DND-41 (cell line): Measurements from ENCODE around the gene METTL27.

ENCODE experiments used
- ATAC-seq: fragments of 200-7000 bp; cut with Tn5 transposase; 3 replicates; pipeline ENCODE4 v1.9.1; 2021; ENCODE audit warnings: low read depth; ENCODE audit not compliant: insufficient read depth
- DNase-seq: peaks from one replicate; pipeline ENCODE4 v3.0.0-alpha.2; 2020
- H2AFZ ChIP-seq: 2 replicates; pipeline ENCODE4 v1.6.0; 2012; ENCODE audit warnings: low read depth, low read length
- H3K27ac ChIP-seq: 2 replicates; pipeline ENCODE4 v1.5.1; 2012; ENCODE audit warnings: low read length, inconsistent platforms
- H3K27me3 ChIP-seq: fragments of 200-600 bp; sonication (generic); 2 replicates; pipeline ENCODE4 v1.6.0; 2012; ENCODE audit warnings: low read length, mild to moderate bottlenecking, inconsistent platforms; ENCODE audit not compliant: insufficient read depth, poor library complexity
- H3K36me3 ChIP-seq: 2 replicates; pipeline ENCODE4 v1.5.1; 2012; ENCODE audit warnings: low read length, inconsistent platforms; ENCODE audit not compliant: insufficient read depth
- H3K4me1 ChIP-seq: 2 replicates; pipeline ENCODE4 v1.5.1; 2012; ENCODE audit warnings: mild to moderate bottlenecking, low read length; ENCODE audit not compliant: insufficient read depth
- H3K4me2 ChIP-seq: 2 replicates; pipeline ENCODE4 v1.6.0; 2012; ENCODE audit warnings: mild to moderate bottlenecking, moderate library complexity, low read length, inconsistent platforms; ENCODE audit not compliant: insufficient read depth
- H3K4me3 ChIP-seq, 2 experiments: fragments of 200-600 bp in 1 of 2; shearing (Covaris generic) in 1 of 2; 2 replicates each; pipeline ENCODE4 v1.5.1; 2012 to 2016; ENCODE audit warnings: inconsistent platforms in 2 of 2, low read length in 2 of 2, mild to moderate bottlenecking in 2 of 2, low read depth in 1 of 2, moderate library complexity in 1 of 2
- H3K79me2 ChIP-seq: 2 replicates; pipeline ENCODE4 v1.6.0; 2012; ENCODE audit warnings: low read length, inconsistent platforms; ENCODE audit not compliant: insufficient read depth
- H3K9ac ChIP-seq: 2 replicates; pipeline ENCODE4 v1.6.0; 2012; ENCODE audit warnings: low read depth, mild to moderate bottlenecking, inconsistent platforms, low read length, moderate library complexity
- H3K9me3 ChIP-seq: 2 replicates; pipeline ENCODE4 v1.5.1; 2012; ENCODE audit warnings: low read length, moderate library complexity, mild to moderate bottlenecking, inconsistent platforms; ENCODE audit not compliant: insufficient read depth, severe bottlenecking
- H4K20me1 ChIP-seq: 2 replicates; pipeline ENCODE4 v1.6.0; 2012; ENCODE audit warnings: low read length; ENCODE audit not compliant: insufficient read depth
- CTCF ChIP-seq: IDR thresholded peaks from 2 replicates; pipeline ENCODE4 v1.5.1; 2012; ENCODE audit warnings: borderline replicate concordance, low read length, moderate library complexity, mild to moderate bottlenecking; ENCODE audit not compliant: poor library complexity, severe bottlenecking; ENCODE audit errors: extremely low read depth
- EZH2 ChIP-seq: IDR thresholded peaks from 3 replicates; pipeline ENCODE4 v1.6.1; 2012; ENCODE audit warnings: borderline replicate concordance, low read depth, mild to moderate bottlenecking, moderate library complexity, low read length, inconsistent platforms; ENCODE audit not compliant: severe bottlenecking

METTL27 gene

GRCh38 chr7:73872056-73872908 is 30.0 kb upstream of the METTL27 start:
- TF ChIP-seq EZH2: no peak
- TF ChIP-seq CTCF: no peak

GRCh38 chr7:73871163-73872011 is 29.1 kb upstream of the METTL27 start:
- no peak overlapping the region for H3K27ac ChIP-seq
- H3K4me2 ChIP-seq: no peak overlapping the region
- no peak overlapping the region for H3K9ac ChIP-seq
- no peak overlapping the region for H3K4me3 ChIP-seq
- H3K36me3 ChIP-seq: no peaks in the 10 kb centered on the region
- no peaks in the 10 kb centered on the region for H3K79me2 ChIP-seq
- H3K4me1 ChIP-seq: no peaks in the 10 kb centered on the region
- peaks cover 5% of the 10 kb centered on the region; the same call in 1 of the 2 replicates for H4K20me1 ChIP-seq
- H3K27me3 ChIP-seq: peaks cover 2% of the 10 kb centered on the region
- H2AFZ ChIP-seq: no peak overlapping the region
- DNase-seq (no peak), ATAC-seq (no peak)
- TF ChIP-seq EZH2: no peak
- TF ChIP-seq CTCF: no peak
- no peaks in the 10 kb centered on the region for H3K9me3 ChIP-seq

More at GRCh38 chr7:73872056-73872908, 30.0 kb upstream of the METTL27 start:
- Histone ChIP-seq H3K4me2 (no peak overlapping the region), H3K27ac (no peak overlapping the region), H3K4me3 (no peak overlapping the region), H3K4me1 (no peaks in the 10 kb centered on the region), H3K27me3 (peaks cover 2% of the 10 kb centered on the region), H3K9me3 (no peaks in the 10 kb centered on the region), H3K9ac (no peak overlapping the region), H2AFZ (no peak overlapping the region), H4K20me1 (peaks cover 5% of the 10 kb centered on the region; the same call in 1 of the 2 replicates), H3K36me3 (no peaks in the 10 kb centered on the region), H3K79me2 (no peaks in the 10 kb centered on the region)
- DNase-seq (no peak), ATAC-seq (no peak)

GRCh38 chr7:73870041-73870492 is 27.8 kb upstream of the METTL27 start:
- no peak overlapping the region for H3K4me2 ChIP-seq
- no peaks in the 10 kb centered on the region for H3K9me3 ChIP-seq
- TF ChIP-seq EZH2 (no peak), CTCF (no peak)
- H3K27ac ChIP-seq: no peak overlapping the region
- H4K20me1 ChIP-seq: peaks cover 5% of the 10 kb centered on the region; the same call in 1 of the 2 replicates
- H3K9ac ChIP-seq: no peak overlapping the region
- peaks cover 2% of the 10 kb centered on the region for H3K27me3 ChIP-seq
- H3K4me3 ChIP-seq: no peak overlapping the region
- H3K36me3 ChIP-seq: no peaks in the 10 kb centered on the region
- ATAC-seq (no peak), DNase-seq (no peak)
- H3K79me2 ChIP-seq: no peaks in the 10 kb centered on the region
- no peak overlapping the region for H2AFZ ChIP-seq
- no peaks in the 10 kb centered on the region for H3K4me1 ChIP-seq
